H1 (cell line): ENCODE results near the gene ACOT6. TPM values are rescaled to one million over a fixed set of nuclear protein-coding genes. Genes with fewer than 3 reads are reported as not detected.
"Not testable (repeated sequence)": the region's sequence is repeated elsewhere in the genome, so short reads cannot be mapped to it uniquely, and the experiment has no call there.

Experiments
- CTCF ChIA-PET: fragments of 300-600 bp; sonication (Branson Sonifier 250); formaldehyde crosslinking; loops from one replicate; lab custom pipeline; 2021; ENCODE audit not compliant: partially characterized antibody; lab: Charles Lee
- POLR2A ChIA-PET: fragments of 300-600 bp; sonication (Branson Sonifier 250); formaldehyde crosslinking; loops from one replicate; lab custom pipeline; 2021; ENCODE audit warnings: inconsistent platforms; ENCODE audit not compliant: partially characterized antibody; lab: Charles Lee
- DNase-seq, 2 experiments: peaks; one replicate each; pipeline versions ENCODE4 v3.0.0 to v3.0.0-alpha.2; 2010 to 2022; ENCODE audit warnings: low spot score in 2 of 2, low read depth in 1 of 2, mixed read lengths in 1 of 2
- FAIRE-seq: peaks from 2 replicates; lab custom pipeline; 2011; peaks lifted over from hg19 to GRCh38; lab: Jason Lieb, UNC
- H2AFZ ChIP-seq: 2 replicates; pipeline ENCODE4 v1.8.1; 2012; ENCODE audit warnings: low read length, inconsistent platforms
- H2AK5ac ChIP-seq: 2 replicates; pipeline ENCODE4 v1.6.1; 2013; ENCODE audit warnings: low read depth, low read length
- H2BK120ac ChIP-seq: replicated peaks from 2 replicates; pipeline ENCODE3; 2013; ENCODE audit warnings: low read depth, low read length, inconsistent platforms
- H2BK12ac ChIP-seq: 2 replicates; pipeline ENCODE4 v1.6.1; 2013; ENCODE audit warnings: low read depth, low read length
- H2BK15ac ChIP-seq: 2 replicates; pipeline ENCODE4 v1.6.1; 2013; ENCODE audit warnings: low read length
- H2BK20ac ChIP-seq: 2 replicates; pipeline ENCODE4 v1.6.1; 2013; ENCODE audit warnings: low read length
- H2BK5ac ChIP-seq: 2 replicates; pipeline ENCODE4 v1.6.1; 2013; ENCODE audit warnings: low read depth, low read length
- H3K14ac ChIP-seq: 2 replicates; pipeline ENCODE4 v1.6.1; 2013; ENCODE audit warnings: inconsistent platforms; ENCODE audit not compliant: insufficient read length
- H3K18ac ChIP-seq: 2 replicates; pipeline ENCODE4 v1.6.1; 2013; ENCODE audit warnings: low read length; ENCODE audit errors: extremely low read depth
- H3K23ac ChIP-seq: 2 replicates; pipeline ENCODE4 v1.6.1; 2013; ENCODE audit warnings: inconsistent platforms; ENCODE audit not compliant: insufficient read length
- H3K23me2 ChIP-seq: 2 replicates; pipeline ENCODE4 v1.6.1; 2013; ENCODE audit warnings: low read depth, low read length
- H3K27ac ChIP-seq: 2 replicates; pipeline ENCODE4 v1.6.1; 2011; ENCODE audit warnings: low read depth, low read length, inconsistent platforms
- H3K27me3 ChIP-seq, 4 experiments: replicated peaks in 1 of 4; 1 replicate in 1 of 4; 2 replicates in 3 of 4; pipeline versions ENCODE4 v1.6.1 to v1.8.1; 2011 to 2013; ENCODE audit warnings: low read length in 3 of 4, mild to moderate bottlenecking in 3 of 4, inconsistent platforms in 2 of 4, mixed read lengths in 2 of 4, moderate library complexity in 1 of 4; ENCODE audit not compliant: control insufficient read depth in 3 of 4, insufficient read depth in 3 of 4; ENCODE audit errors: extremely low read depth in 1 of 4
- H3K36me3 ChIP-seq, 4 experiments: 2 replicates each; pipeline versions ENCODE4 v1.6.1 to v1.8.1; 2011 to 2013; ENCODE audit warnings: mild to moderate bottlenecking in 4 of 4, low read length in 3 of 4, moderate library complexity in 2 of 4, control low read depth in 1 of 4, inconsistent platforms in 1 of 4; ENCODE audit not compliant: insufficient read depth in 4 of 4, control insufficient read depth in 2 of 4
- H3K4ac ChIP-seq: replicated peaks from 2 replicates; pipeline ENCODE3; 2013; ENCODE audit warnings: low read length, low read depth, mixed read lengths, inconsistent platforms; ENCODE audit not compliant: insufficient read length
- H3K4me1 ChIP-seq, 4 experiments: replicated peaks in 1 of 4; 1 replicate in 1 of 4; 2 replicates in 3 of 4; pipeline versions ENCODE4 v1.6.1 to v1.8.1; 2011 to 2013; ENCODE audit warnings: low read length in 3 of 4, inconsistent platforms in 2 of 4, mixed read lengths in 1 of 4; ENCODE audit not compliant: insufficient read depth in 4 of 4, control insufficient read depth in 3 of 4
- H3K4me2 ChIP-seq, 2 experiments: 2 replicates each; pipeline versions ENCODE4 v1.6.1 to v1.8.1; 2011 to 2013; ENCODE audit warnings: low read depth in 2 of 2, low read length in 2 of 2, control low read depth in 1 of 2, inconsistent platforms in 1 of 2, mild to moderate bottlenecking in 1 of 2; ENCODE audit not compliant: insufficient read depth in 1 of 2
- H3K4me3 ChIP-seq, 4 experiments: fragments of 200-600, 300-600 bp in 1 of 4; sonication (generic), shearing (Covaris generic), sonication (Bioruptor Twin) in 1 of 4; 2 replicates each; pipeline versions ENCODE4 v1.5.1 to v1.8.1; 2011 to 2016; ENCODE audit warnings: low read length in 4 of 4, low read depth in 3 of 4, control low read depth in 2 of 4, inconsistent platforms in 2 of 4, mild to moderate bottlenecking in 2 of 4, mixed read lengths in 1 of 4, moderate library complexity in 1 of 4; ENCODE audit not compliant: insufficient read depth in 2 of 4; ENCODE audit errors: extremely low read depth in 1 of 4
- H3K56ac ChIP-seq: replicated peaks from 2 replicates; pipeline ENCODE3; 2013; ENCODE audit warnings: low read depth, mild to moderate bottlenecking, mixed read lengths, low read length, inconsistent platforms; ENCODE audit not compliant: insufficient read length
- H3K79me1 ChIP-seq: 2 replicates; pipeline ENCODE4 v1.6.1; 2013; ENCODE audit warnings: low read depth, low read length, control low read depth
- H3K79me2 ChIP-seq, 2 experiments: 2 replicates each; pipeline versions ENCODE4 v1.6.1 to v1.8.1; 2012 to 2013; ENCODE audit warnings: low read length in 2 of 2, mild to moderate bottlenecking in 2 of 2, inconsistent platforms in 1 of 2; ENCODE audit not compliant: insufficient read depth in 2 of 2, control insufficient read depth in 1 of 2
- H3K9ac ChIP-seq, 4 experiments: replicated peaks in 1 of 4; 1 replicate in 1 of 4; 2 replicates in 3 of 4; pipeline versions ENCODE4 v1.6.1 to v1.8.1; 2011 to 2013; ENCODE audit warnings: low read depth in 3 of 4, low read length in 3 of 4, control low read depth in 2 of 4, mild to moderate bottlenecking in 2 of 4, moderate library complexity in 2 of 4, inconsistent platforms in 1 of 4; ENCODE audit errors: extremely low read depth in 1 of 4
- H3K9me3 ChIP-seq, 2 experiments: 2 replicates each; pipeline versions ENCODE4 v1.6.1 to v1.8.1; 2012 to 2013; ENCODE audit warnings: mild to moderate bottlenecking in 2 of 2, moderate library complexity in 2 of 2, control low read depth in 1 of 2, inconsistent platforms in 1 of 2, low read depth in 1 of 2, low read length in 1 of 2, mixed read lengths in 1 of 2; ENCODE audit not compliant: insufficient read depth in 2 of 2
- H4K20me1 ChIP-seq, 2 experiments: replicated peaks in 1 of 2; 2 replicates each; pipeline versions ENCODE3 to v1.8.1; 2011 to 2013; ENCODE audit warnings: inconsistent platforms in 2 of 2, low read length in 2 of 2, mild to moderate bottlenecking in 1 of 2; ENCODE audit not compliant: insufficient read depth in 2 of 2, control insufficient read depth in 1 of 2
- H4K5ac ChIP-seq: 2 replicates; pipeline ENCODE4 v1.6.1; 2013; ENCODE audit warnings: low read length, low read depth, mixed read lengths, inconsistent platforms; ENCODE audit not compliant: insufficient read length
- H4K8ac ChIP-seq: 2 replicates; pipeline ENCODE4 v1.8.0; 2013; ENCODE audit warnings: mild to moderate bottlenecking, moderate library complexity, low read length, inconsistent platforms; ENCODE audit not compliant: insufficient read depth; ENCODE audit errors: extremely low read depth
- H4K91ac ChIP-seq: replicated peaks from 2 replicates; pipeline ENCODE3; 2013; ENCODE audit warnings: low read length, mixed read lengths, inconsistent platforms; ENCODE audit not compliant: insufficient read length
- ASH2L ChIP-seq: fragments of 200-600, 300-600 bp; sonication (generic); IDR thresholded peaks from one replicate; pipeline ENCODE4 v1.7.1; 2017; ENCODE audit warnings: low read length
- KDM4A ChIP-seq: IDR thresholded peaks from one replicate; pipeline ENCODE4 v1.7.1; 2012; ENCODE audit warnings: low read depth, mild to moderate bottlenecking, moderate library complexity, low read length, inconsistent platforms; ENCODE audit not compliant: severe bottlenecking
- PHF8 ChIP-seq: fragments of 200-600 bp; sonication (generic); conservative IDR thresholded peaks from 2 replicates; pipeline ENCODE4 v1.7.1; 2012; ENCODE audit warnings: low read depth, mild to moderate bottlenecking, inconsistent platforms, low read length, moderate library complexity
- SP4 ChIP-seq: IDR thresholded peaks from 2 replicates; pipeline ENCODE4 v1.6.1; 2012; ENCODE audit warnings: low read length, inconsistent platforms
- WGBS, 2 experiments: shearing (Covaris generic) in 1 of 2; methylation state at CpG; one replicate each; pipeline versions ENCODE4 v1.1.6 to v1.1.7; 2013 to 2015; ENCODE audit warnings: low lambda C conversion rate in 2 of 2, mixed read lengths in 2 of 2, inconsistent platforms in 1 of 2, low coverage in 1 of 2, missing lambda C conversion rate in 1 of 2; ENCODE audit not compliant: insufficient replicate concordance in 2 of 2, insufficient coverage in 1 of 2, insufficient read length in 1 of 2; ENCODE audit errors: extremely low coverage in 1 of 2, missing lambda C conversion rate in 1 of 2; 5-methylcytosine and 5-hydroxymethylcytosine counted together
- polyA plus RNA-seq, 7 experiments: library from polyadenylated mRNA; depleted of rRNA in 3 of 7; stranded (reverse) in 5 of 7; unstranded in 2 of 7; fragments of >200 nt in 5 of 7; fragments of 200-250 nt in 2 of 7; gene quantifications; 1 replicate in 5 of 7; 2 replicates in 1 of 7; 4 replicates in 1 of 7; pipeline versions ENCODE4 v1.2.1 to v1.2.3, GENCODE V29; 2011 to 2013; ENCODE audit warnings: missing spikeins in 2 of 7, mixed read lengths in 2 of 7
- total RNA-seq: library from RNA; stranded (reverse); fragmentation: NEBNext Ultra II Directional; extraction: Animal tissue kit (Norgen Biotek cat#: 25700); gene quantifications from 2 replicates; pipeline ENCODE4 v1.2.1, GENCODE V29; 2021
- TF ChIP-seq, protein P1 (sequence below), 3 experiments: IDR thresholded peaks; 1 replicate in 2 of 3; 2 replicates in 1 of 3; pipeline versions ENCODE4 v1.5.1 to v1.6.1; 2011; ENCODE audit warnings: low read length in 3 of 3, mild to moderate bottlenecking in 3 of 3, inconsistent platforms in 2 of 3, low read depth in 1 of 3, moderate library complexity in 1 of 3; ENCODE audit not compliant: insufficient read depth in 1 of 3; ENCODE audit errors: control extremely low read depth in 1 of 3

ACOT6 gene
- total and polyA plus RNA-seq, 2 of the 8 experiments (the other 6 are each of a cell fraction or from before 2014, with no cell fraction given): not detected

DNA sequence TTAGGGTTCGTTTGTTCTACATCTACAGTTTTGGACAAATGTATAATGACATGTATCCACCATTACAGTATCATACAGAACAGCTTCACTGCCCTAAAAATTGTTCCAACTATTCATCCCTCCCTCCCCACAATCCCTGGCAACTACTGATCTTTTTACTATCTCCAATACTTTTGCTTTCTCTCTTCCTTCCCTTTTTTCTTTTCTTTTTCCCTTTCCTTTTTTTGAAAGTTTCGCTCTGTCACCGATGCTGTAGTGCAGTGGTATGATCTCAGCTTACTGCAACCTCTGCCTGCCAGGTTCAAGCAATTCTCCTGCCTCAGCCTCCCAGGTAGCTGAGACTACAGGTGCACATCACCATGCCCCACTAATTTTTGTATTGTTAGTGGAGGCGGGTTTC, 23.2 kb upstream of the ACOT6 start (continued):
- TF ChIP-seq, protein P1, sequence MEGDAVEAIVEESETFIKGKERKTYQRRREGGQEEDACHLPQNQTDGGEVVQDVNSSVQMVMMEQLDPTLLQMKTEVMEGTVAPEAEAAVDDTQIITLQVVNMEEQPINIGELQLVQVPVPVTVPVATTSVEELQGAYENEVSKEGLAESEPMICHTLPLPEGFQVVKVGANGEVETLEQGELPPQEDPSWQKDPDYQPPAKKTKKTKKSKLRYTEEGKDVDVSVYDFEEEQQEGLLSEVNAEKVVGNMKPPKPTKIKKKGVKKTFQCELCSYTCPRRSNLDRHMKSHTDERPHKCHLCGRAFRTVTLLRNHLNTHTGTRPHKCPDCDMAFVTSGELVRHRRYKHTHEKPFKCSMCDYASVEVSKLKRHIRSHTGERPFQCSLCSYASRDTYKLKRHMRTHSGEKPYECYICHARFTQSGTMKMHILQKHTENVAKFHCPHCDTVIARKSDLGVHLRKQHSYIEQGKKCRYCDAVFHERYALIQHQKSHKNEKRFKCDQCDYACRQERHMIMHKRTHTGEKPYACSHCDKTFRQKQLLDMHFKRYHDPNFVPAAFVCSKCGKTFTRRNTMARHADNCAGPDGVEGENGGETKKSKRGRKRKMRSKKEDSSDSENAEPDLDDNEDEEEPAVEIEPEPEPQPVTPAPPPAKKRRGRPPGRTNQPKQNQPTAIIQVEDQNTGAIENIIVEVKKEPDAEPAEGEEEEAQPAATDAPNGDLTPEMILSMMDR (IDR thresholded peaks at IDR 0.05; ENCODE audit: control extremely low read depth in 1 of 3, insufficient read depth in 1 of 3, low read depth in 1 of 3, low read length in 3 of 3): no peak
- TF ChIP-seq PHF8 (no peak), ASH2L (no peak), KDM4A (no peak), SP4 (no peak)

DNA sequence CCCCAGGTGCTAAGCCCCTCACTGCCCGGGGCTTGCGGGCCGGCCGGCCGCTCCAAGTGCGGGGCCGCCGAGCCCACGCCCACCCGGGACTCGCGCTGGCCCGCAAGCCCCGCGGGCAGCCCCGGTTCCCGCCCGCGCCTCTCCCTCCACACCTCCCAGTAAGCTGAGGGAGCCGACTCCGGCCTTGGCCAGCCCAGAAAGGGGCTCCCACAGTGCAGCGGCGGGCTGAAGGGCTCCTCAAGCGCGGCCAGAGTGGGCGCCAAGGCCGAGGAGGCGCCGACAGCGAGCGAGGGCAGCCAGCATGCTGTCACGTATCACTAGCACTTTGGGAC, 21.7 kb upstream of the ACOT6 start:
- not testable (repeated sequence) for H3K4ac ChIP-seq, H3K56ac ChIP-seq, H2BK15ac ChIP-seq, H3K9me3 ChIP-seq, H3K79me2 ChIP-seq, H4K5ac ChIP-seq, H3K23ac ChIP-seq, H3K23me2 ChIP-seq, H3K27ac ChIP-seq, H3K18ac ChIP-seq, H2BK20ac ChIP-seq, H3K4me2 ChIP-seq, H4K91ac ChIP-seq, H3K4me3 ChIP-seq, FAIRE-seq, H3K27me3 ChIP-seq, DNase-seq, H2BK5ac ChIP-seq, H3K36me3 ChIP-seq, H2BK12ac ChIP-seq, H4K20me1 ChIP-seq, H2BK120ac ChIP-seq, H4K8ac ChIP-seq, H3K14ac ChIP-seq, H3K4me1 ChIP-seq, H2AFZ ChIP-seq, H3K9ac ChIP-seq, H3K79me1 ChIP-seq, H2AK5ac ChIP-seq
- WGBS, 2 experiments: 98% methylated on average over 16 of the region's 32 CpGs; no CpG with 5 or more reads in 1 of the 2 experiments
- ChIA-PET CTCF (interaction anchor here (1.2 to 2.5 kb wide), 5 partner anchors 20 to 359 kb away, joined by 5 to 13 read pairs (median 5); no protein-coding TSS in a partner anchor), POLR2A (interaction anchor here (0.7 to 1.9 kb wide), 5 partner anchors 10 to 296 kb away, joined by 3 to 11 read pairs (median 4); partner anchors contain the start of genes ACOT2 and ZNF410)
